ENCODE results near the gene TAP2.

GRCh38 chr6:32887616-32888015 lies 49.1 kb upstream of the TAP2 start:
- TF ChIP-seq POLR2A (IDR thresholded peaks at IDR 0.05; ENCODE audit: insufficient read depth in 1 of 2, low read depth in 2 of 2, low read length in 2 of 2) (no peak), CTCF (CRISPR knock-in tag; IDR thresholded peaks at IDR 0.05) (no peak), FOXK2 (IDR thresholded peaks at IDR 0.05) (no peak), ZNF503 (CRISPR knock-in tag; IDR thresholded peaks at IDR 0.05) (no peak)
- TF ChIP-seq, protein P1, sequence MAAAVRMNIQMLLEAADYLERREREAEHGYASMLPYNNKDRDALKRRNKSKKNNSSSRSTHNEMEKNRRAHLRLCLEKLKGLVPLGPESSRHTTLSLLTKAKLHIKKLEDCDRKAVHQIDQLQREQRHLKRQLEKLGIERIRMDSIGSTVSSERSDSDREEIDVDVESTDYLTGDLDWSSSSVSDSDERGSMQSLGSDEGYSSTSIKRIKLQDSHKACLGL (CRISPR knock-in tag; IDR thresholded peaks at IDR 0.05): no peak
- TF ChIP-seq, protein P2, sequence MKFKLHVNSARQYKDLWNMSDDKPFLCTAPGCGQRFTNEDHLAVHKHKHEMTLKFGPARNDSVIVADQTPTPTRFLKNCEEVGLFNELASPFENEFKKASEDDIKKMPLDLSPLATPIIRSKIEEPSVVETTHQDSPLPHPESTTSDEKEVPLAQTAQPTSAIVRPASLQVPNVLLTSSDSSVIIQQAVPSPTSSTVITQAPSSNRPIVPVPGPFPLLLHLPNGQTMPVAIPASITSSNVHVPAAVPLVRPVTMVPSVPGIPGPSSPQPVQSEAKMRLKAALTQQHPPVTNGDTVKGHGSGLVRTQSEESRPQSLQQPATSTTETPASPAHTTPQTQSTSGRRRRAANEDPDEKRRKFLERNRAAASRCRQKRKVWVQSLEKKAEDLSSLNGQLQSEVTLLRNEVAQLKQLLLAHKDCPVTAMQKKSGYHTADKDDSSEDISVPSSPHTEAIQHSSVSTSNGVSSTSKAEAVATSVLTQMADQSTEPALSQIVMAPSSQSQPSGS (CRISPR knock-in tag; IDR thresholded peaks at IDR 0.05): no peak
